Urothelium cell line (cell line): ENCODE data around the gene MRPL57.
A peak's percentile ranks its signal among the peaks of the same experiment; 100 is the strongest.
"Not testable (repeated sequence)": the region's sequence is repeated elsewhere in the genome, so short reads cannot be mapped to it uniquely, and the experiment has no call there.

Experiments
- DNase-seq: peaks from one replicate; pipeline ENCODE4 v3.0.0; 2011; ENCODE audit warnings: low spot score, mixed read lengths
- FAIRE-seq: peaks from 2 replicates; lab custom pipeline; 2011; peaks lifted over from hg19 to GRCh38; lab: Jason Lieb, UNC

Gene MRPL57

DNA sequence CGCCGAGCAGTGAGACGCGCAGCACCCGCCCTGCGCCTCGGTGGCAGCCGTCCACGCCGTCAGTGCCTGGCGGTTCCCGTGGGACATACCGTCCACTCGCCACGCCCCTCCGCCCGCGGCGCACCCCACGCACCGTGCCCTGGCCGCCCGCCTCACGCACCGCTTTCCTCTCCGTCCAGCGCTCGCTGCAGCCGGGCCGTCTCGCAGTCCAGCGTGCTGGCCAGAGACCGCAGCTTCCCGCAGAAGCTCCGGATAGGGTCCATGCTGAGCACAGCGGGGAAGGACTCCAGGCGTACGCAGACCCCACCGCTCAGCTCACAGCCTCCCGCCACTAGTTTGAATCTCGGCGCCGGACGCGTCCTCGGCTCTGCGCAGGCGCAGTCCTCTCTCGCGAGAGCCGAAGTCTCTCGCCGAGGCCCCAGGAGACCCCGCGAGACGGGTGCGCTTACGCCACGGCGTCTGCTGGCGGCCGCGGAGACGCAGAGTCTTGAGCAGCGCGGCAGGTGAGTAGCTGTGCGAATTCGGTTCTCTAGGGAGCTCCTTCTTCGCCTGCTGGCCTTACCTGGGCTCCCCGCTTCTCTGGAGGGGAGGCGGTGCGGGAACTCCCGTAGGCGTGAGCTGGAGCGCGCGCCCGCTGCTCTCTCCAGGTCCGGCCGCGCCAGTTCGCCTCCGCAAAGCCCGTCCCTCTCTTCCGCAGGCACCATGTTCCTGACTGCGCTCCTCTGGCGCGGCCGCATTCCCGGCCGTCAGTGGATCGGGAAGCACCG is at the start of gene MRPL57, which contains the start of gene SKA3:
MRPL57 (plus strand) TSS at position 444 of the 767 bp plus-strand sequence; CDS start at position 703, 259 bp downstream.
SKA3 (minus strand) TSS at position 338 of the 767 bp plus-strand sequence; CDS start at position 263, 75 bp downstream.
- FAIRE-seq (peak; percentile 5), DNase-seq (peak; percentile 93)

DNA sequence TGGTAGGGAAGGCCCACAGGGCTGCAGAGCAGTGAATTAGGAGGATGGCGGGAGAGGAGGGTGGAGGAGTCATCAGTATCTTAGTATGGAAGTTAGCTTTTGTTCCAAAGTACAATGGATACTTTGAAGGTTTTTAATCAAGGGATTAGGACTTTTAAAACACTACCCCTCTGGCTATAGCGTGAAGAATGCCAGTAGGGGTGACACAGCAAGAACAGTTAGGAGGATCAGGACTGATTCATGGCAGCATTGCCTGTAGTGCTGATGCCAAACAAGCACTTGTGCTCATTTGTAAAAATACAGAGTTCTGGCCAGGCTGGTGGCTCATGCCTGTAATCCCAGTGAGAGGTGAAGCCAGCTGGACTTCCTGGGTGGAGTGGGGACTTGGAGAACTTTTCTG is 46.3 kb upstream of the MRPL57 start:
- no peak for DNase-seq
- no peak for FAIRE-seq

- FAIRE-seq (no peak), DNase-seq (no peak)
Measured at GRCh38 chr13:21133077-21133476, 43.4 kb upstream of the MRPL57 start.

DNA sequence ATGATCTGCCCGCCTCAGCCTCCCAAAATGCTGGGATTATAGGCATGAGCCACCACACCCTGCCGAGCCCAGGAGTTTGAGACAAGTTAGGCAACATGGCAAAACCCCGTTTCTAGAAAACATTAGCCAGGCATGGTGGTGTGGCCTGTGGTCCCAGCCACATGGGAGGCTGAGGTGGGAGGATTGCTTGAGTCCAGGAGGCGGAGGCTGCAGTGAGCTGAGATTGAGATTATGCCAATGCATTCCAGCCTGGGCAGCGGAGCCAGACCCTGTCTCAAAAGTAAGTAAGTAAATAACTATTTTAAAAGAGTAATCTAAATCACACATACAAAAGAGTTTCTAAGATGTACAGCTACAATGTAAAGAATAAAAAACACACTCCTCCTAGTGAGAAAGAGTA is 42.0 kb upstream of the MRPL57 start:
- DNase-seq, result no peak
- no peak for FAIRE-seq

GRCh38 chr13:21135833-21136232 is 40.6 kb upstream of the MRPL57 start:
- not testable (repeated sequence) for FAIRE-seq, DNase-seq

DNA sequence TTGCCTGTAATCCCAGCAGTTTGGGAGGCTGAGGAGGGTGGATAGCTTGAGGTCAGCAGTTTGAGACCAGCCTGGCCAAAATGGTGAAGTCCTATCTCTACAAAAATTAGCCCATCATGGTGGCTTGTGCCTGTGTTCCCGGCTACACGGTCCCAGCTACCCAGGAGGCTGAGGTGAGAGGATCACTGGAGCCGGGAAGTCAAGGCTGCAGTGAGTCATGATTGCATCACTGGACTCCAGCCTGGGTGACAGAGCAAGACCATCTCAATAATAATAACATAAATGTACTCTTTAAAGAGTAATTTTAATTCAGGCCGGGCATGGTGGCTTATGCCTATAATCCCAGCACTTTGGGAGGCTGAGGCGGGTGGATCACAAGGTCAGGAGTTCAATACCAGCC is 38.8 kb upstream of the MRPL57 start:
- DNase-seq, result no peak

GRCh38 chr13:21138561-21138960 is 37.9 kb upstream of the MRPL57 start:
- no peak for FAIRE-seq
- DNase-seq, result no peak

More for the DNA sequence above, 38.8 kb upstream of the MRPL57 start:
- FAIRE-seq, result no peak

- DNase-seq, result no peak
- no peak for FAIRE-seq
Measured at GRCh38 chr13:21139374-21139773, 37.1 kb upstream of the MRPL57 start.

DNA sequence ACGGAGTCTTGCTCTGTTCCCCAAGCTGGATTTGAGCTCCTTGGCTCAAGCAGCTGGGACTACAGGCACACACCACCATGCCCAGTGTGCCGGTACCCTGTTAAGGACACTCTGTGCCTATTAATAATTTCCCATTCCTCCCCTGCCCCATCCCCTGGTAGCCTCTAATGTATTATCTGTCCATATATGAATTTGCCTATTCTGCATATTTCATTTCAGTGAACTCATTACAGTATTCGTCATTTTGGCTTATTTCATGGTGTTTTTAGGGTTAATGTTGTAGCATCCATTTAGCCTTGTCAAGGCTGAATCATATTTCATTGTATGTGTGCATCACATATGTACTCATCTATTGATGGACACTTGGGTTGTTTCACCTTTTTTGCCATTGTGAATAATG is 33.7 kb upstream of the MRPL57 start:
- FAIRE-seq (no peak), DNase-seq (no peak)

GRCh38 chr13:21147827-21148226 is 28.6 kb upstream of the MRPL57 start:
- DNase-seq, result no peak
- no peak for FAIRE-seq

GRCh38 chr13:21148557-21149258 is 27.8 kb upstream of the MRPL57 start:
- no peak for FAIRE-seq
- DNase-seq, result no peak

GRCh38 chr13:21149568-21149967 is 26.9 kb upstream of the MRPL57 start:
- no peak for FAIRE-seq

DNA sequence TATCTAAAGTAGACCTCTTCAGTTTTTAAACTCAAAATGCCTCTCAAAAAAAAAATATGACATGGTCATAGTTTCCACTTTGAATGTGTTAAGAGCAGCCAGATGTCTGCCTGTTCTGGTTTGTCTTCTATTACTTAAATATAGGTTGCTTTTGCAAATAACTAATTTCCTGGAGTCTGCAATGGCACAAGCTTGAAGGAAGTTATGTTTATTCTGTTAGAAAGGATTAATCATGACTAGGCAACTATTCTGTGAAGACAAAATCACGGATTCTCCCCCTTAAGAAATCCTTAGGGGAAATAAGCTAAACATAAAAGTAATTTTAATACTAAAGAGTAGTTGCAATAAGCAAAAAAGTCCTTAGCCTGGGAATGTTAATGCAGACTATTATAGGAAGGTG is 26.4 kb upstream of the MRPL57 start:
- DNase-seq, result no peak
- no peak for FAIRE-seq

More at GRCh38 chr13:21149568-21149967, 26.9 kb upstream of the MRPL57 start:
- DNase-seq, result no peak

DNA sequence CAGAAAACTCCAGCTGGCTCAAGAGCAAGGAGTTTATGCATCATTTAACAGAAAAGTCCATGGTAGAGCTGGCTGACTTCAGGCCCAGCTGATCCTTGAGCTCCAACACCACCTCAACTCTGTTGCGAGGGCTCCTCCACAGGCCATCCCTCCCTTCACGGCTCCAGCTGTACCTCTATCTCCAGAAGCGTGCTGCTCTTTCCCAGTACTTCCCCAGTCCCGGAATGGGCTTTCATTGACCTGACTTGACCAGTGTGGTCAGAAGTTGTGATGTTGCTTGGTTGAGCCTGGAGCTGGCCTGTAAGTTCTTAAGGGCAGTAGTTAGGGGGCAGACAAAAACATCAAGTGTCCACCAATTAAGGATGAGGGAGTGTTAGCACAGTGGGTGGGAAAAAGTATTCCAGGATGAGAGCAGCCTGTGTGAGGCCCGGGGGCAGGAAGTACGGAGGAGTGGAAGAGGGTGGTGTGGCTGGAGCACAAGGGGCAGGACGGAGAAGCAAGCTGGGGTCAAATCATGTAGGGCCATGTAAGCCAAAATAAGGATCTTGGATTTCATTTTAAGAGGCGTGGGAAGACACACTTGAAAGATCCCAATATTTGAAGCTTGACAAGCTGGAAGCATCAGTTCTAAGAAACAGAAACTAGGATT is 24.1 kb upstream of the MRPL57 start:
- DNase-seq, result no peak
- no peak for FAIRE-seq

DNA sequence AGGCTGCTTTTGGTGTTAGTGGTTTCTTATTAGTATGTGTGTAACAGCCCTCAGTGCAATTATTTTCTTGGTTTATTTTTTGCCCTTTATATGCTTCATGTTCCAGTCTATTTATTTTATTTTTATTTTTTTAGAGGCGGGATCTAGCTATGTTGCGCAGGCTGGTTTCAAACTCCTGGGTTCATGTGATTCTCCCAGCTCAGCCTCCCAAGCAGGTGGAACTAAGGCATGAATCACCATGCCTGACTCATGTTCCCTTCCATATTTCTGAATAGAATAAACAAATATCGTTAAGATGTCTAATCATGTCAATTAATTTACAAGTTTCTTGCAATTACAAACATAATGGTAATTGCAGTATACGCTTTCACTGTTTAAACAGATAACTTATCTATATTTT is 11.8 kb upstream of the MRPL57 start:
- FAIRE-seq (no peak), DNase-seq (no peak)

- DNase-seq, FAIRE-seq: not testable (repeated sequence)
Measured at GRCh38 chr13:21165606-21166005, 10.9 kb upstream of the MRPL57 start.

DNA sequence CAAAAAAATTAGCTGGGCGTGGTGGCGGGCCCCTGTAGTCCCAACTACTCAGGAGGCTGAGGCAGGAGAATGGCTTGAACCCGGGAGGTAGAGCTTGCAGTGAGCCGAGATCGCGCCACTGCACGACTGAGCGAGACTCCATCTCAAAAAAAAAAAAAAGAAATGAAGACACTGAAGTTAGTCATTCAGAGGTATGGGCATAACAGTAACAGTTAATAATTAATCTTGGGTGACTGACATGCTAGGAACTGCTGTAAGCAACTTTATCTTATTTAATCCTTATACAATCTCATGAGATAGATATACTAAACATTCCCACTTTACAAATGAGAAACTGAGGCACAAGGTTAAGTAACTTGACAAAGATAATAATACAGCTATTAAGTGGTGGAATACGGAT is 5.0 kb upstream of the MRPL57 start:
- FAIRE-seq (no peak), DNase-seq (no peak)

GRCh38 chr13:21173767-21174166 is 2.7 kb upstream of the MRPL57 start:
- not testable (repeated sequence) for DNase-seq, FAIRE-seq

DNA sequence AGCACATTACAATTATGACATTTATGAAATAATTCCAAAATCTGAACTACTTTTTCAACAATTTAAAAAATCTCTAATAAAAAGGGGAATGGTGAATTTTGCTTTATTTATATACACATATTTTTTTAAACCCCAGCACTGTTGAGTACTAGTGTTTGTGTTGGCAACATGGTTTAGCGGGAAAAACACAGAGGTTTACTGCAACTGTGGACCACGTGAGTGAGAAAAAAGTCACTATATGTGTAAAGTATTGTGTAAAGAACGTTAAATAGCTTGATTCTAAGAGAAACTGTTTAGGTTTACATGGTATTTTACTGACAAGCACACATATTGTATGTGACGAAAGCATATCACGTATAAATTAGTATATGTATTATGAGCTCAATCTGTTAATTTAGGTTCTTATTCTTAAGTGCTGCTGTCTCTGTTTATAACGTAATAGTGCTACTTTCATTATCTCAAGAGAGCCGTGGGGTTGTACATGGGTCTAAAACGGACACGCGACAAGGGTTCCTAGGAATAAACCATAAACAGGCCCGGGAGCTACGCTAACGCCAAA is 723 bp upstream of the MRPL57 start:
- no peak for DNase-seq
- FAIRE-seq, result no peak

GRCh38 chr13:21176982-21177284 is 475 bp downstream of the MRPL57 start:
- DNase-seq (no peak), FAIRE-seq (no peak)

- FAIRE-seq, result no peak
- no peak for DNase-seq
Measured at GRCh38 chr13:21181671-21182070, 5.2 kb downstream of the MRPL57 start.
